GM12873 (cell line): ENCODE measurements around the gene IL13.

ENCODE experiments used
- CTCF ChIP-seq: IDR thresholded peaks from 2 replicates; pipeline ENCODE4 v1.5.1; 2012; ENCODE audit warnings: low read depth, mild to moderate bottlenecking, moderate library complexity, low read length, control low read depth; ENCODE audit not compliant: insufficient read depth; ENCODE audit errors: missing control alignments

The IL13 gene

GRCh38 chr5:132680780-132681475 is 23.0 kb downstream of the IL13 start:
- no peak for TF ChIP-seq CTCF

GRCh38 chr5:132681476-132681831 is 23.5 kb downstream of the IL13 start:
- TF ChIP-seq CTCF, result no peak

GRCh38 chr5:132681983-132682382 is 24.0 kb downstream of the IL13 start:
- no peak for TF ChIP-seq CTCF

GRCh38 chr5:132684491-132684890 is 26.5 kb downstream of the IL13 start:
- TF ChIP-seq CTCF, result no peak

- TF ChIP-seq CTCF, result no peak
Observed at GRCh38 chr5:132684922-132685720, 27.1 kb downstream of the IL13 start.

- TF ChIP-seq CTCF, result no peak
Observed at GRCh38 chr5:132686193-132686592, 28.2 kb downstream of the IL13 start.

GRCh38 chr5:132687995-132688394 is 30.0 kb downstream of the IL13 start:
- TF ChIP-seq CTCF, result no peak
